ES-I3 (cell line): Measurements from ENCODE around the gene SSR3.

Experiments
- H3K36me3 ChIP-seq: 2 replicates; pipeline ENCODE4 v1.6.1; 2013; ENCODE audit warnings: mild to moderate bottlenecking, low read length, control low read depth, moderate library complexity; ENCODE audit not compliant: insufficient read depth
- H3K4me1 ChIP-seq: 2 replicates; pipeline ENCODE4 v1.6.1; 2013; ENCODE audit warnings: mild to moderate bottlenecking, control low read depth, low read length; ENCODE audit not compliant: insufficient read depth
- H3K9ac ChIP-seq: 2 replicates; pipeline ENCODE4 v1.6.1; 2013; ENCODE audit warnings: low read depth, mild to moderate bottlenecking, low read length, moderate library complexity
- H3K9me3 ChIP-seq: 2 replicates; pipeline ENCODE4 v1.6.1; 2013; ENCODE audit warnings: mild to moderate bottlenecking, low read length, moderate library complexity; ENCODE audit not compliant: control insufficient read depth, insufficient read depth

SSR3 gene

GRCh38 chr3:156535798-156536197 lies 19.1 kb downstream of the SSR3 start:
- Histone ChIP-seq H3K9me3 (no peaks in the 10 kb centered on the region), H3K4me1 (peaks cover 22% of the 10 kb centered on the region), H3K9ac (no peak overlapping the region), H3K36me3 (peaks cover 12% of the 10 kb centered on the region; the same call in 1 of the 2 replicates)

- H3K4me1 ChIP-seq, result peaks cover 22% of the 10 kb centered on the region
- no peak overlapping the region for H3K9ac ChIP-seq
- H3K9me3 ChIP-seq, result no peaks in the 10 kb centered on the region
- H3K36me3 ChIP-seq, result peaks cover 9% of the 10 kb centered on the region; the same call in 1 of the 2 replicates
These were observed 19.7 kb downstream of the SSR3 start for GRCh38 chr3:156535162-156535627.

GRCh38 chr3:156533205-156533604 lies 21.7 kb downstream of the SSR3 start:
- Histone ChIP-seq H3K4me1 (peaks cover 22% of the 10 kb centered on the region), H3K36me3 (no peaks in the 10 kb centered on the region), H3K9ac (no peak overlapping the region)

GRCh38 chr3:156532730-156533129 lies 22.2 kb downstream of the SSR3 start:
- peaks cover 22% of the 10 kb centered on the region for H3K4me1 ChIP-seq
- H3K36me3 ChIP-seq, result no peaks in the 10 kb centered on the region
- H3K9ac ChIP-seq, result no peak overlapping the region
- H3K9me3 ChIP-seq, result no peaks in the 10 kb centered on the region

More at GRCh38 chr3:156533205-156533604, 21.7 kb downstream of the SSR3 start:
- H3K9me3 ChIP-seq, result no peaks in the 10 kb centered on the region

- no peaks in the 10 kb centered on the region for H3K9me3 ChIP-seq
- no peak overlapping the region for H3K9ac ChIP-seq
- H3K4me1 ChIP-seq, result peaks cover 22% of the 10 kb centered on the region
- no peaks in the 10 kb centered on the region for H3K36me3 ChIP-seq
These were observed 23.9 kb downstream of the SSR3 start for GRCh38 chr3:156530980-156531379.

GRCh38 chr3:156527060-156527459 lies 27.9 kb downstream of the SSR3 start:
- Histone ChIP-seq H3K9ac (no peak overlapping the region), H3K9me3 (no peaks in the 10 kb centered on the region), H3K4me1 (no peaks in the 10 kb centered on the region), H3K36me3 (no peaks in the 10 kb centered on the region)

- no peaks in the 10 kb centered on the region for H3K4me1 ChIP-seq
- no peak overlapping the region for H3K9ac ChIP-seq
- no peaks in the 10 kb centered on the region for H3K36me3 ChIP-seq
- H3K9me3 ChIP-seq, result no peaks in the 10 kb centered on the region
These were observed 29.1 kb downstream of the SSR3 start for GRCh38 chr3:156525808-156526207.

- no peak overlapping the region for H3K9ac ChIP-seq
- no peaks in the 10 kb centered on the region for H3K9me3 ChIP-seq
- no peaks in the 10 kb centered on the region for H3K36me3 ChIP-seq
- no peaks in the 10 kb centered on the region for H3K4me1 ChIP-seq
These were observed 32.2 kb downstream of the SSR3 start for GRCh38 chr3:156522673-156523072.

- Histone ChIP-seq H3K9ac (no peak overlapping the region), H3K4me1 (peaks cover 6% of the 10 kb centered on the region; the same call in 1 of the 2 replicates), H3K36me3 (no peaks in the 10 kb centered on the region), H3K9me3 (no peaks in the 10 kb centered on the region)
These were observed 35.2 kb downstream of the SSR3 start for GRCh38 chr3:156519758-156520162.

- no peak overlapping the region for H3K9ac ChIP-seq
- no peaks in the 10 kb centered on the region for H3K36me3 ChIP-seq
- H3K4me1 ChIP-seq, result peaks cover 6% of the 10 kb centered on the region; the same call in 1 of the 2 replicates
- no peaks in the 10 kb centered on the region for H3K9me3 ChIP-seq
These were observed 36.2 kb downstream of the SSR3 start for GRCh38 chr3:156518726-156519125.

GRCh38 chr3:156516961-156517360 lies 38.0 kb downstream of the SSR3 start:
- no peaks in the 10 kb centered on the region for H3K9me3 ChIP-seq
- H3K9ac ChIP-seq, result no peak overlapping the region
- H3K36me3 ChIP-seq, result no peaks in the 10 kb centered on the region
- peaks cover 6% of the 10 kb centered on the region; the same call in 1 of the 2 replicates for H3K4me1 ChIP-seq

GRCh38 chr3:156516284-156516683 lies 38.6 kb downstream of the SSR3 start:
- Histone ChIP-seq H3K36me3 (no peaks in the 10 kb centered on the region), H3K9me3 (no peaks in the 10 kb centered on the region), H3K4me1 (peaks cover 6% of the 10 kb centered on the region; the same call in 1 of the 2 replicates), H3K9ac (no peak overlapping the region)

GRCh38 chr3:156513619-156514018 lies 41.3 kb downstream of the SSR3 start:
- no peak overlapping the region for H3K9ac ChIP-seq
- H3K9me3 ChIP-seq, result no peaks in the 10 kb centered on the region
- no peaks in the 10 kb centered on the region for H3K36me3 ChIP-seq
- peaks cover 6% of the 10 kb centered on the region; the same call in 1 of the 2 replicates for H3K4me1 ChIP-seq

GRCh38 chr3:156511987-156512677 lies 42.8 kb downstream of the SSR3 start:
- Histone ChIP-seq H3K4me1 (peaks cover 6% of the 10 kb centered on the region; the same call in 1 of the 2 replicates), H3K9ac (no peak overlapping the region), H3K36me3 (no peaks in the 10 kb centered on the region), H3K9me3 (no peaks in the 10 kb centered on the region)
